HepG2 (cell line): Measurements from ENCODE around the gene TH. TPM values are rescaled to one million over a fixed set of nuclear protein-coding genes. Genes with fewer than 3 reads are reported as not detected.

Experiments used
- ATAC-seq: fragments of 200-7000 bp; cut with Tn5 transposase; 3 replicates; pipeline ENCODE4 v1.9.1; 2020; ENCODE audit warnings: mild to moderate bottlenecking, moderate library complexity
- BruUV-seq: library from RNA; stranded (reverse); fragments of 400-500 nt; replicated peaks from 2 replicates; lab custom pipeline; 2021; lab: Mats Ljungman, UMichigan
- CTCF ChIA-PET: fragments of 300-600 bp; formaldehyde crosslinking; extraction: SDS; loops from one replicate; lab custom pipeline; 2021; ENCODE audit warnings: low total read pairs, inconsistent platforms, low intra/inter-chr PET ratio; lab: Yijun Ruan, JAX
- POLR2A ChIA-PET: fragments of 350-600 bp; sonication (Branson Sonifier 250); formaldehyde crosslinking; loops from one replicate; lab custom pipeline; 2020; ENCODE audit warnings: antibody characterized with exemption, inconsistent platforms; lab: Yijun Ruan, JAX
- DNase-seq: peaks from one replicate; pipeline ENCODE4 v3.0.0-alpha.2; 2015; ENCODE audit warnings: low spot score
- FAIRE-seq: peaks from 3 replicates; lab custom pipeline; 2011; peaks lifted over from hg19 to GRCh38; lab: Jason Lieb, UNC
- H2AFZ ChIP-seq: one replicate; pipeline ENCODE4 v1.6.1; 2011; ENCODE audit warnings: low read length, inconsistent platforms
- H3K27ac ChIP-seq: fragments of 300-600 bp; 3 replicates; pipeline ENCODE4 v1.8.0; 2011; ENCODE audit warnings: mixed run types, mild to moderate bottlenecking, mixed read lengths, low read length, inconsistent platforms; ENCODE audit not compliant: insufficient read depth; ENCODE audit errors: extremely low read length
- H3K27me3 ChIP-seq, 2 experiments: fragments of 200-600 bp in 1 of 2; 2 replicates in 1 of 2; 3 replicates in 1 of 2; pipeline versions ENCODE4 v1.6.0 to v1.8.0; 2011; ENCODE audit warnings: low read length in 2 of 2, mild to moderate bottlenecking in 2 of 2, moderate library complexity in 2 of 2, inconsistent platforms in 1 of 2; ENCODE audit not compliant: insufficient read depth in 2 of 2, control insufficient read depth in 1 of 2
- H3K36me3 ChIP-seq, 2 experiments: fragments of 200-600 bp in 1 of 2; replicated peaks in 1 of 2; 2 replicates in 1 of 2; 3 replicates in 1 of 2; pipeline versions ENCODE4 v1.5.1 to v1.8.0; 2011; ENCODE audit warnings: low read length in 2 of 2, inconsistent platforms in 1 of 2; ENCODE audit not compliant: insufficient read depth in 2 of 2, control insufficient read depth in 1 of 2
- H3K4me1 ChIP-seq: 2 replicates; pipeline ENCODE4 v1.5.1; 2012; ENCODE audit warnings: low read length, inconsistent platforms; ENCODE audit not compliant: insufficient read depth
- H3K4me2 ChIP-seq: 2 replicates; pipeline ENCODE4 v1.6.0; 2011; ENCODE audit warnings: low read depth, low read length, inconsistent platforms
- H3K4me3 ChIP-seq, 3 experiments: fragments of 200-600 bp in 1 of 3; sonication (generic), shearing (Covaris generic) in 1 of 3; replicated peaks in 1 of 3; 2 replicates each; pipeline ENCODE4 v1.5.1; 2011 to 2016; ENCODE audit warnings: low read length in 3 of 3, inconsistent platforms in 2 of 3, low read depth in 2 of 3, mild to moderate bottlenecking in 2 of 3, control low read depth in 1 of 3, mixed read lengths in 1 of 3; ENCODE audit not compliant: insufficient read depth in 1 of 3
- H3K79me2 ChIP-seq: one replicate; pipeline ENCODE4 v1.6.1; 2011; ENCODE audit warnings: low read length, inconsistent platforms; ENCODE audit not compliant: insufficient read depth
- H3K9ac ChIP-seq: 2 replicates; pipeline ENCODE4 v1.6.0; 2011; ENCODE audit warnings: mild to moderate bottlenecking, low read depth, low read length, inconsistent platforms; ENCODE audit not compliant: insufficient read depth
- H3K9me3 ChIP-seq: 2 replicates; pipeline ENCODE4 v1.5.1; 2012; ENCODE audit warnings: mild to moderate bottlenecking, low read length
- H4K20me1 ChIP-seq: 2 replicates; pipeline ENCODE4 v1.6.0; 2011; ENCODE audit warnings: inconsistent platforms, mild to moderate bottlenecking, low read length, moderate library complexity; ENCODE audit not compliant: insufficient read depth
- ATF5 ChIP-seq: sonication (generic); formaldehyde crosslinking; IDR thresholded peaks from 2 replicates; pipeline ENCODE4 v1.4.0; 2020; ENCODE audit warnings: mild to moderate bottlenecking, low read depth, missing genetic modification reagents
- CEBPG ChIP-seq: IDR thresholded peaks from 2 replicates; pipeline ENCODE4 v1.6.1; 2016
- ELF1 ChIP-seq: sonication (generic); formaldehyde crosslinking; IDR thresholded peaks from 2 replicates; pipeline ENCODE4 v1.4.0; 2020; ENCODE audit warnings: missing genetic modification reagents
- HOXD1 ChIP-seq: sonication (generic); formaldehyde crosslinking; IDR thresholded peaks from 2 replicates; pipeline ENCODE4 v1.5.0; 2020; ENCODE audit warnings: missing genetic modification reagents
- ISX ChIP-seq: sonication (generic); formaldehyde crosslinking; conservative IDR thresholded peaks from 2 replicates; pipeline ENCODE4 v1.5.0; 2020; ENCODE audit warnings: missing genetic modification reagents
- NR1H2 ChIP-seq: sonication (generic); formaldehyde crosslinking; IDR thresholded peaks from 2 replicates; pipeline ENCODE4 v1.8.1; 2022; ENCODE audit warnings: low read depth, missing genetic modification reagents, borderline replicate concordance
- RARA ChIP-seq: IDR thresholded peaks from 2 replicates; pipeline ENCODE4 v1.6.1; 2016; ENCODE audit warnings: missing genetic modification reagents, missing compliant biosample characterization
- REST ChIP-seq, 2 experiments: IDR thresholded peaks; 2 replicates each; pipeline ENCODE4 v1.6.1; 2011 to 2012; ENCODE audit warnings: low read length in 2 of 2, borderline replicate concordance in 1 of 2, low read depth in 1 of 2, mild to moderate bottlenecking in 1 of 2, moderate library complexity in 1 of 2
- ZBTB34 ChIP-seq: sonication (generic); formaldehyde crosslinking; IDR thresholded peaks from 2 replicates; pipeline ENCODE4 v1.8.0; 2022; ENCODE audit warnings: mild to moderate bottlenecking, missing genetic modification reagents
- ZNF326 ChIP-seq: sonication (generic); formaldehyde crosslinking; IDR thresholded peaks from 2 replicates; pipeline ENCODE4 v1.4.0; 2020; ENCODE audit warnings: missing genetic modification reagents, borderline replicate concordance
- ZNF564 ChIP-seq: sonication (generic); formaldehyde crosslinking; IDR thresholded peaks from 2 replicates; pipeline ENCODE4 v1.8.1; 2023; ENCODE audit warnings: mild to moderate bottlenecking, missing genetic modification reagents
- WGBS: methylation state at CpG from one replicate; pipeline ENCODE4 v1.1.6; 2017; ENCODE audit warnings: low lambda C conversion rate; 5-methylcytosine and 5-hydroxymethylcytosine counted together
- in situ Hi-C: cut with HindIII; loops from 2 replicates; pipeline ENCODE4 v1.10.0; 2017; ENCODE audit warnings: low pct_unique_long_range_greater_than_20kb; ENCODE audit not compliant: extremely low pct_ligation_motif_present
- intact Hi-C: fragments of 100-400 bp; cut with micrococcal nuclease; formaldehyde crosslinking; loops from one replicate; pipeline ENCODE4 v1.10.0; 2022; ENCODE audit not compliant: unreplicated experiment
- polyA plus RNA-seq, 8 experiments: library from polyadenylated mRNA; depleted of rRNA in 3 of 8; stranded (reverse) in 7 of 8; unstranded in 1 of 8; fragments of >200 nt; fragmentation: Illumina TruSeq in 4 of 8; extraction: Trizol in 4 of 8; gene quantifications; 2 replicates each; pipeline versions ENCODE4 v1.2.1 to v1.2.3, GENCODE V29; 2011 to 2016; ENCODE audit warnings: low read depth in 4 of 8, missing spikeins in 1 of 8, mixed read lengths in 1 of 8; ENCODE audit not compliant: insufficient read depth in 1 of 8
- total RNA-seq, 5 experiments: library from RNA; depleted of rRNA; stranded (reverse); fragments of >200 nt; fragmentation: Illumina TruSeq; extraction: Trizol; gene quantifications; 2 replicates each; pipeline ENCODE4 v1.2.3, GENCODE V29; 2016; ENCODE audit warnings: low read depth in 1 of 5
- TF ChIP-seq, protein P1 (sequence below): sonication (generic); formaldehyde crosslinking; IDR thresholded peaks from 2 replicates; pipeline ENCODE4 v1.9.0; 2022; ENCODE audit warnings: missing genetic modification reagents, mild to moderate bottlenecking, borderline replicate concordance
- TF ChIP-seq, protein P2 (sequence below): sonication (generic); formaldehyde crosslinking; IDR thresholded peaks from 2 replicates; pipeline ENCODE4 v1.4.0; 2020; ENCODE audit warnings: mild to moderate bottlenecking, missing genetic modification reagents

Gene TH
- total and polyA plus RNA-seq, 2 of the 13 experiments (the other 11 are each of a cell fraction or from before 2014, with no cell fraction given): 0.36 TPM; not detected in 1

DNA sequence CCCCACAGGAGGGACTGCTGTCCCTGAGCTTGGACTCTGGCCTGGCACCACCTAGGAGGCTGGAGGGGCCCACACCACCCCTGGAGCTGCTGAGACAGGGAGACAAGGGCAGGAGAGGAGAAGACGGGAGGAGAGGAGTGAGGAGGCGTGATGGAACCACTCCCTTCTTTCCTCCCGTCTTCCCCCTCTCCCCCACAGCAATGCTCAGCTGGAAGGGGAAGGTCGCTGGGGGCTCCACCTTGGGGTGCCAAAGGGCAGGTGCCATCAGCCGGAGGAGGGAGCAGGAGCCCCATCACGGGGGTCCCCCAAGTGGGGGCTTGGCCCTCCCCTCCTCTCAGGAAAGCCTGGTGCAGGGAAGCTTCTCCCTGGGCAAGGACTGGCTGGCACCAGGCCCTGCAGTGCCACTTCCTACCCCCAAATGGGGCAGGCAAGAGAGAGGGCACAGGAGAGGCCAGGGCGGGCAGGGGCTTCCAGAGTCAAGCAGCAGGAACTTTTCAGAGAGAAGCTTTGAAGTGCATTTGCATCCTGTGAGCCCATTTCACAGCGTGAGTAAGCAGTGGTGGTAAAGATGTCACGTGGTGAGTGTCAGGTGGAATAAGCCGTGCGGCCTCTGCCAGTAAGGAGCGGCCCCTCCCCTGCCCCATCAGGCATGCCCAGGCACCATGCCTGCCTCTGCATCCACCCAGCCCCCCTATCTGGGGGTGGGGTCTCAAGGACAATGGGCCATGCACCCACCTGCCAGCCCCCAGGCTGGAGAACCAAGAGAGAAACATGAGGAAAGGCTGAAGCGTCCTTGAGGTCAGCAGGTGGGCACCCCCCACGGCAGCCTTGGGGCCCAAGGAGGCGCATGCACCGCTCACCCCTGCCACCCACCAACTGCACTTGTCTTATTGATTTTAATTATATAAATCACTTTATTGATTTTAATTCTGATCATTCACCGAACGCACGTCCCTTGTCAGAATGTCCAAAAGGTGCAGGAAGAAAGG is 37.3 kb downstream of the TH start:
- in situ Hi-C loops: no loop called here
- TF ChIP-seq ZNF326 (CRISPR knock-in tag) (peak; percentile 75; the same call in 1 of the 2 replicates), ZNF564 (CRISPR knock-in tag) (0 out of 2 replicates have a peak, but pooled peaks have one; percentile 5), CEBPG (0 out of 2 replicates have a peak, but pooled peaks have one; percentile 25), ELF1 (CRISPR knock-in tag) (no peak), ISX (CRISPR knock-in tag) (0 out of 2 replicates have a peak, but pooled peaks have one; percentile 57), REST (IDR thresholded peaks at IDR 0.05; ENCODE audit: borderline replicate concordance in 1 of 2, low read depth in 1 of 2, low read length in 2 of 2) (no peak), ATF5 (CRISPR knock-in tag) (0 out of 2 replicates have a peak, but pooled peaks have one; percentile 10), ZBTB34 (CRISPR knock-in tag) (0 out of 2 replicates have a peak, but pooled peaks have one; percentile 15), RARA (CRISPR knock-in tag) (0 out of 2 replicates have a peak, but pooled peaks have one; percentile 5), HOXD1 (0 out of 2 replicates have a peak, but pooled peaks have one; percentile 28), NR1H2 (CRISPR knock-in tag) (no peak)
- TF ChIP-seq, protein P1, sequence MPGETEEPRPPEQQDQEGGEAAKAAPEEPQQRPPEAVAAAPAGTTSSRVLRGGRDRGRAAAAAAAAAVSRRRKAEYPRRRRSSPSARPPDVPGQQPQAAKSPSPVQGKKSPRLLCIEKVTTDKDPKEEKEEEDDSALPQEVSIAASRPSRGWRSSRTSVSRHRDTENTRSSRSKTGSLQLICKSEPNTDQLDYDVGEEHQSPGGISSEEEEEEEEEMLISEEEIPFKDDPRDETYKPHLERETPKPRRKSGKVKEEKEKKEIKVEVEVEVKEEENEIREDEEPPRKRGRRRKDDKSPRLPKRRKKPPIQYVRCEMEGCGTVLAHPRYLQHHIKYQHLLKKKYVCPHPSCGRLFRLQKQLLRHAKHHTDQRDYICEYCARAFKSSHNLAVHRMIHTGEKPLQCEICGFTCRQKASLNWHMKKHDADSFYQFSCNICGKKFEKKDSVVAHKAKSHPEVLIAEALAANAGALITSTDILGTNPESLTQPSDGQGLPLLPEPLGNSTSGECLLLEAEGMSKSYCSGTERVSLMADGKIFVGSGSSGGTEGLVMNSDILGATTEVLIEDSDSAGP (CRISPR knock-in tag): peak; percentile 11; the same call in 1 of the 2 replicates
- TF ChIP-seq, protein P2, sequence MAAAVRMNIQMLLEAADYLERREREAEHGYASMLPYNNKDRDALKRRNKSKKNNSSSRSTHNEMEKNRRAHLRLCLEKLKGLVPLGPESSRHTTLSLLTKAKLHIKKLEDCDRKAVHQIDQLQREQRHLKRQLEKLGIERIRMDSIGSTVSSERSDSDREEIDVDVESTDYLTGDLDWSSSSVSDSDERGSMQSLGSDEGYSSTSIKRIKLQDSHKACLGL: peak; percentile 22; the same call in 1 of the 2 replicates

More for the DNA sequence above, 37.3 kb downstream of the TH start:
- FAIRE-seq: no peak
- CTCF ChIA-PET: no interaction called here
- Histone ChIP-seq H3K79me2 (peaks cover 17% of the 10 kb centered on the region), H3K27me3 (no peaks in the 10 kb centered on the region), H2AFZ (no peak overlapping the region), H3K4me3 (no peak overlapping the region), H3K9me3 (no peaks in the 10 kb centered on the region), H3K36me3 (peaks cover 24 to 47% of the 10 kb centered on the region in 2 experiments; a peak in 4 of 5 replicates), H3K4me2 (no peak overlapping the region; the same call in 1 of the 2 replicates), H3K27ac (peak overlapping the region; percentile 60), H3K4me1 (peaks cover 28% of the 10 kb centered on the region), H3K9ac (no peak overlapping the region), H4K20me1 (peaks cover 71% of the 10 kb centered on the region)
- no peak for DNase-seq
- POLR2A ChIA-PET: interaction anchor here (1.9 to 2.2 kb wide), 2 partner anchors 144 to 146 kb away, joined by 5 to 6 read pairs; no protein-coding TSS in a partner anchor
- ATAC-seq: no peak
- BruUV-seq: no TSS peak
- 93% methylated on average over 17 of the region's 19 CpGs for WGBS
- intact Hi-C loops: no loop called here
